BLaER1 treated with 17β-estradiol and CSF1 and Interleukin-3, amounts not matched to agents 10 nM and 100 nM (cell line): ENCODE results near the gene POLRMT.

Experiments
- H3K27ac ChIP-seq, 11 experiments: shearing (Covaris generic); formaldehyde crosslinking; 2 replicates each; pipeline ENCODE4 v1.8.1; 2022
- H3K27me3 ChIP-seq, 11 experiments: shearing (Covaris generic); formaldehyde crosslinking; 2 replicates each; pipeline ENCODE4 v1.8.1; 2022
- H3K36me3 ChIP-seq, 11 experiments: shearing (Covaris generic); formaldehyde crosslinking; 2 replicates each; pipeline ENCODE4 v1.8.1; 2022
- H3K4me1 ChIP-seq, 10 experiments: shearing (Covaris generic); formaldehyde crosslinking; 2 replicates each; pipeline ENCODE4 v1.8.1; 2022
- H3K4me2 ChIP-seq, 11 experiments: shearing (Covaris generic); formaldehyde crosslinking; 2 replicates each; pipeline ENCODE4 v1.8.1; 2022
- H3K4me3 ChIP-seq, 10 experiments: shearing (Covaris generic); formaldehyde crosslinking; 2 replicates each; pipeline ENCODE4 v1.8.1; 2022
- H3K9ac ChIP-seq, 11 experiments: shearing (Covaris generic); formaldehyde crosslinking; 2 replicates each; pipeline ENCODE4 v1.8.1; 2022
- H3K9me3 ChIP-seq, 11 experiments: shearing (Covaris generic); formaldehyde crosslinking; replicated peaks in 1 of 11; 2 replicates each; pipeline ENCODE4 v1.8.1; 2022
- H4K20me1 ChIP-seq, 11 experiments: shearing (Covaris generic); formaldehyde crosslinking; 2 replicates each; pipeline ENCODE4 v1.8.1; 2022
- Cebpa-rat ChIP-seq, 11 experiments: shearing (Covaris generic); IDR thresholded peaks; 2 replicates each; pipeline ENCODE4 v1.8.1; 2022

POLRMT gene

DNA sequence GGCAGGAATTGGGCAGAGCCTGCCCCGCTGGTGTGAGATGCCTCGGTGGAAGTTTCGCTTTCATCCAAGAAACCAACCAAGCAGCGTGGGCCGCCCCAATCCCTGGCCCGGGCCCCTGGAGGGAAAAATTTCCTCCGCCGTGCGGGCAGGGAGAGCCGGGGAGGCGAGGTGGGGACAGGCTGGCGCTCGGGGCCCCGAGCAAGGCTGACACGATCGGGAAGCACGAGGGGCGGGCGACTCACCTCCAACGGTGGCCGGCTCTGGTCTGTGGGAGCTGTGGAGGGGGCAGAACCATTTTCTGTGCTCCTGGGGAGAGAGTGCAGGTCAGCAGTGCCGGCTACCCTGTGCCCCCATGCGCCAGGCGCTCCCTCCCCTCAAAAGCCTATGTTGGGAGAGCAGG lies 18.7 kb upstream of the POLRMT start:
- Histone ChIP-seq H3K27ac (no peak overlapping the region), H3K36me3 (peaks cover 75 to 100% (median 95%) of the 10 kb centered on the region in 11 experiments)

GRCh38 chr19:651114-651818 lies 17.9 kb upstream of the POLRMT start:
- Histone ChIP-seq H3K9ac (no peak overlapping the region), H3K4me3 (no peak overlapping the region), H3K27me3 (no peaks in the 10 kb centered on the region), H4K20me1 (peaks cover 89 to 100% (median 97%) of the 10 kb centered on the region in 11 experiments), H3K9me3 (no peaks in the 10 kb centered on the region), H3K4me2 (no peak overlapping the region), H3K36me3 (peaks cover 75 to 100% (median 97%) of the 10 kb centered on the region in 11 experiments), H3K27ac (no peak overlapping the region), H3K4me1 (peaks cover 0 to 8% (median 0%) of the 10 kb centered on the region in 10 experiments; a peak in 5 of 20 replicates)
- TF ChIP-seq Cebpa-rat (IDR thresholded peaks at IDR 0.05), result no peak

More for the DNA sequence above, 18.7 kb upstream of the POLRMT start:
- Histone ChIP-seq H3K4me1 (peaks cover 0 to 11% (median 5%) of the 10 kb centered on the region in 10 experiments; a peak in 9 of 20 replicates), H3K9ac (no peak overlapping the region), H3K9me3 (no peaks in the 10 kb centered on the region), H3K27me3 (no peaks in the 10 kb centered on the region), H3K4me3 (no peak overlapping the region), H4K20me1 (peaks cover 91 to 100% (median 97%) of the 10 kb centered on the region in 11 experiments), H3K4me2 (no peak overlapping the region)
- no peak for TF ChIP-seq Cebpa-rat (IDR thresholded peaks at IDR 0.05)

GRCh38 chr19:650121-650520 lies 16.8 kb upstream of the POLRMT start:
- Histone ChIP-seq H3K36me3 (peaks cover 80 to 100% (median 94%) of the 10 kb centered on the region in 11 experiments), H3K9me3 (no peaks in the 10 kb centered on the region), H3K9ac (no peak overlapping the region), H3K4me1 (peaks cover under 1 to 16% (median 10%) of the 10 kb centered on the region in 10 experiments; a peak in 19 of 20 replicates), H3K27me3 (no peaks in the 10 kb centered on the region), H3K4me2 (no peak overlapping the region), H4K20me1 (peaks cover 87 to 100% (median 97%) of the 10 kb centered on the region in 11 experiments), H3K27ac (no peak overlapping the region), H3K4me3 (no peak overlapping the region)
- no peak for TF ChIP-seq Cebpa-rat (IDR thresholded peaks at IDR 0.05)

DNA sequence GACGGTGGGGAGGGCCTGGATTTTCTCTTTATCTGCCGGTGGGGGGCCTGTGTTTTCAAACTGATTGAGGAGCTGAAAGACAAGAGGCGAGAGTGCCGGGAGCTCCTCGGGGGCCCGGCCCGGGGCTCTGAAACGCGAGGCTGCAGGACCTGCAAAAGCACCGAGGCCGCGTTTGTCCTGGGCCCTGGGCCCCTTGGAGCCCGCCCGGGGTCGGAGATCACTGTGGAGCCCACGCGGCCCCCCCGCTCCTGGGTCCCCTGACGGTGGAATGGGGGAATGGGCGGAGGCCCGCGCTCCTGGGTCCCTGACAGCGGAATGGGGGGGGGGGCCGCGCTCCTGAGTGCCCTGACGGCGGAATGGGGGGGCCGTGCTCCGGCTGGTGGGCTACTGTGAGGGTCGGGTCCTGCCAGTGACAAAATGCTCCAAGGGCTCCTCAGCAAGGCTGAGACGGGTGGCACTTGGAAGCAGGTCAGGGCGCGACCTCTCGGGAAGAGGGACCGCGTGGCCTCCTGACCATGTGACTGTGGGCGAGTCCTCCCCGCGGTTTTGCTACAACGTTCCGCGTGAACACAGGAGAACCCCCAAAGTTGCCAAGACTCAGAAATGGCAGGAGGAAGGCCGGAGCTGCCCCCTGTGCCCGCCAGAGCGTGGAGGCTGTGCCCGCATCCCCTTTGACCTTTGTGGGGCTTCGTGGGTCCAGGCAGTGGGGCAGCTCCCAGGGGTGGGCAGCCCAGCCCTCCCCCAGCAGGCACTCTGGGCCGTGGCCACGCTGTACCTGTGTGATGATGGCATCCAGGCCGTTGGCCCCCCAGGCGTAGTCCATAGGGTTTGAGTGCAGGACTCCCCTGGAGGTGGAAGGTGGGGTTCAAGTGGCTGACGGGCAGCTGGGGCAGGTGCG lies 15.8 kb upstream of the POLRMT start:
- H3K4me2 ChIP-seq, result no peak overlapping the region
- peaks cover 0 to 9% (median 0%) of the 10 kb centered on the region in 11 experiments; a peak in 5 of 22 replicates for H3K27me3 ChIP-seq
- no peak overlapping the region for H3K27ac ChIP-seq
- H3K4me3 ChIP-seq, result no peak overlapping the region
- peaks cover 78 to 93% (median 86%) of the 10 kb centered on the region in 11 experiments for H3K36me3 ChIP-seq
- H3K4me1 ChIP-seq, result peaks cover 10 to 25% (median 19%) of the 10 kb centered on the region in 10 experiments
- peaks cover 87 to 100% (median 97%) of the 10 kb centered on the region in 11 experiments for H4K20me1 ChIP-seq
- TF ChIP-seq Cebpa-rat (IDR thresholded peaks at IDR 0.05), result no peak
- H3K9ac ChIP-seq, result no peak overlapping the region
- no peaks in the 10 kb centered on the region for H3K9me3 ChIP-seq

- Histone ChIP-seq H3K9me3 (no peaks in the 10 kb centered on the region), H3K4me2 (no peak overlapping the region), H3K4me1 (peaks cover 13 to 34% (median 28%) of the 10 kb centered on the region in 10 experiments), H3K9ac (no peak overlapping the region), H3K27ac (no peak overlapping the region), H3K27me3 (peaks cover 0 to 16% (median 0%) of the 10 kb centered on the region in 11 experiments; a peak in 6 of 22 replicates), H4K20me1 (peaks cover 78 to 100% (median 97%) of the 10 kb centered on the region in 11 experiments), H3K4me3 (no peak overlapping the region), H3K36me3 (peaks cover 69 to 85% (median 77%) of the 10 kb centered on the region in 11 experiments)
- TF ChIP-seq Cebpa-rat (IDR thresholded peaks at IDR 0.05), result no peak
These were observed 15.0 kb upstream of the POLRMT start for GRCh38 chr19:648305-648704.

GRCh38 chr19:647566-648284 lies 14.4 kb upstream of the POLRMT start:
- Histone ChIP-seq H3K4me2 (no peak overlapping the region), H3K27me3 (peaks cover 0 to 18% (median 0%) of the 10 kb centered on the region in 11 experiments; a peak in 6 of 22 replicates), H3K4me3 (no peak overlapping the region), H3K9ac (no peak overlapping the region), H3K4me1 (peaks cover 13 to 38% (median 31%) of the 10 kb centered on the region in 10 experiments), H3K36me3 (peaks cover 64 to 79% (median 72%) of the 10 kb centered on the region in 11 experiments), H3K9me3 (no peaks in the 10 kb centered on the region), H4K20me1 (peaks cover 73 to 100% (median 93%) of the 10 kb centered on the region in 11 experiments), H3K27ac (no peak overlapping the region)
- TF ChIP-seq Cebpa-rat (IDR thresholded peaks at IDR 0.05), result no peak

DNA sequence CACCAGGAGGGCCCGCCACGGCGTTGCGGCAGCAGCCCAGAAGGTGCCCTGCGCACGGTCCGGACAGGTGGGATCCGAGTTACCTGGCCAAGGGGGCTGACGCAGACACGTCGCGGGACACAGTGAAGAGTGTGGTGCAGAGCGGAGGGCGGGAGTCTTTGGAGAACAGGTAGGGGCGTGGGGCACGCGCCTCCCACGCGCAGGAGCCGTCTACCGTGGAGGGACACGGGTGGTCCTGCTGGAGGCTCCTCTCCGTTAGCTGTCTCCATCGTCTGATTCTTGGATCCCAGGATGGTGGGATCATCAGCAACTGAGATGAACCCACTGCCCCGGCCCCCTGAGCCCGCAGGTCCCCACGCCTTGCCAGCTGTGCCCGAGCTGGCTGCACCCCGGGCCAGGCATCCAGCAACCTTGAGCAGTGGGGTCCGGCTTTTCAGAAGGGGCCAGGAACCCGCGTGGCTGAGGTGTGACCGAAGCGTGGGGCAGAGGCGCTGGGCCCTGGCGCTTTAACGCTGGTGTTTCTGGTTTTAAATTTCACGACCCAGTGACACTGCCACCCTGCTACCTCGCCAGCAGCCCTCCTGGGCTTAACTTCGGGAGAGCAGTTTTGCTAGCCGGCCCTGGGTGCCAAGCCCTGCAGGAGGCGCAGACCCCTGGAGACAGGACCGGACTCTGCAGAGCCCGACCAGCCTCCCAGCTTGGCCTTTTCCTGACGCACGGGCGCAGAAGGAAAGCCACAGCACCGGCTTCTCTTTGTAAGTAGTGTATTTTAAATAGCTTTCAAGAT lies 13.6 kb upstream of the POLRMT start:
- no peak overlapping the region for H3K9ac ChIP-seq
- no peak for TF ChIP-seq Cebpa-rat (IDR thresholded peaks at IDR 0.05)
- H4K20me1 ChIP-seq, result peaks cover 65 to 95% (median 86%) of the 10 kb centered on the region in 11 experiments
- H3K27ac ChIP-seq, result no peak overlapping the region
- no peak overlapping the region for H3K4me2 ChIP-seq
- H3K27me3 ChIP-seq, result peaks cover 0 to 19% (median 0%) of the 10 kb centered on the region in 11 experiments; a peak in 6 of 22 replicates
- H3K36me3 ChIP-seq, result peaks cover 56 to 72% (median 64%) of the 10 kb centered on the region in 11 experiments
- no peak overlapping the region for H3K4me3 ChIP-seq
- no peaks in the 10 kb centered on the region for H3K9me3 ChIP-seq
- H3K4me1 ChIP-seq, result peaks cover 13 to 39% (median 33%) of the 10 kb centered on the region in 10 experiments
